Stimulated activated CD8-positive, alpha-beta memory T cell treated with anti-CD3 and anti-CD28 coated beads, Interleukin-4, amount 100 ng/mL, for 24 hours (primary cell): Measurements from ENCODE around the gene MAGI2.

Source experiments
- DNase-seq: peaks from one replicate; pipeline ENCODE4 v3.0.0-alpha.2; 2020; ENCODE audit warnings: low read depth

Gene MAGI2

GRCh38 chr7:78487464-78487863 is 966.0 kb downstream of the MAGI2 start:
- DNase-seq = no peak

GRCh38 chr7:78479348-78479747 is 974.1 kb downstream of the MAGI2 start:
- no peak for DNase-seq

GRCh38 chr7:78476851-78477405 is 976.5 kb downstream of the MAGI2 start:
- no peak for DNase-seq

GRCh38 chr7:78473571-78474301 is 979.7 kb downstream of the MAGI2 start:
- no peak for DNase-seq

- DNase-seq = no peak
Observed at GRCh38 chr7:78473021-78473420, 980.4 kb downstream of the MAGI2 start.

- no peak for DNase-seq
Observed at GRCh38 chr7:78472519-78472918, 980.9 kb downstream of the MAGI2 start.

GRCh38 chr7:78465894-78466293 is 987.6 kb downstream of the MAGI2 start:
- no peak for DNase-seq

GRCh38 chr7:78463039-78463438 is 990.4 kb downstream of the MAGI2 start:
- no peak for DNase-seq

- no peak for DNase-seq
Observed at GRCh38 chr7:78450706-78451105, 1002.8 kb downstream of the MAGI2 start.

GRCh38 chr7:78448911-78449310 is 1004.6 kb downstream of the MAGI2 start:
- DNase-seq = no peak

GRCh38 chr7:78444267-78444666 is 1009.2 kb downstream of the MAGI2 start:
- no peak for DNase-seq

GRCh38 chr7:78443811-78444210 is 1009.7 kb downstream of the MAGI2 start:
- no peak for DNase-seq

- DNase-seq = no peak
Observed at GRCh38 chr7:78441737-78442136, 1011.7 kb downstream of the MAGI2 start.

- DNase-seq = no peak
Observed at GRCh38 chr7:78438433-78438832, 1015.0 kb downstream of the MAGI2 start.

- DNase-seq = no peak
Observed at GRCh38 chr7:78437118-78437517, 1016.3 kb downstream of the MAGI2 start.

- DNase-seq = no peak
Observed at GRCh38 chr7:78435355-78435754, 1018.1 kb downstream of the MAGI2 start.

GRCh38 chr7:78434281-78434680 is 1019.2 kb downstream of the MAGI2 start:
- DNase-seq = no peak

GRCh38 chr7:78433421-78433820 is 1020.0 kb downstream of the MAGI2 start:
- DNase-seq = no peak

- no peak for DNase-seq
Observed at GRCh38 chr7:78429878-78430277, 1023.6 kb downstream of the MAGI2 start.

GRCh38 chr7:78427209-78427608 is 1026.3 kb downstream of the MAGI2 start:
- no peak for DNase-seq

GRCh38 chr7:78420001-78420400 is 1033.5 kb downstream of the MAGI2 start:
- no peak for DNase-seq

- no peak for DNase-seq
Observed at GRCh38 chr7:78417180-78417853, 1036.2 kb downstream of the MAGI2 start.

- DNase-seq = no peak
Observed at GRCh38 chr7:78413568-78413967, 1039.9 kb downstream of the MAGI2 start.
